OCI-LY1 (cell line): ENCODE measurements around the gene PCNX1.

Source experiments
- CTCF ChIP-seq: fragments of 200-600 bp; sonication (generic), shearing (Covaris generic); IDR thresholded peaks from 2 replicates; pipeline ENCODE4 v1.5.1; 2017; ENCODE audit warnings: mild to moderate bottlenecking, antibody characterized with exemption, low read length, moderate library complexity, mixed read lengths
- EZH2 ChIP-seq: fragments of 200-600 bp; sonication (generic), shearing (Covaris generic); IDR thresholded peaks from 2 replicates; pipeline ENCODE4 v1.8.0; 2017; ENCODE audit warnings: borderline replicate concordance, mixed run types, mild to moderate bottlenecking, antibody characterized with exemption, low read length, moderate library complexity, mixed read lengths

- TF ChIP-seq CTCF, result peak; percentile 97
- no peak for TF ChIP-seq EZH2
Observed at GRCh38 chr14:71138448-71139293, 231.4 kb downstream of the PCNX1 start.
